GM12874 (cell line): ENCODE data around the gene MYOM3.

ENCODE experiments used
- TF ChIP-seq, protein P1 (sequence below): IDR thresholded peaks from 2 replicates; pipeline ENCODE4 v1.5.1; 2011; ENCODE audit warnings: low read depth, mild to moderate bottlenecking, control low read depth, low read length, moderate library complexity; ENCODE audit not compliant: insufficient read depth

The MYOM3 gene

DNA sequence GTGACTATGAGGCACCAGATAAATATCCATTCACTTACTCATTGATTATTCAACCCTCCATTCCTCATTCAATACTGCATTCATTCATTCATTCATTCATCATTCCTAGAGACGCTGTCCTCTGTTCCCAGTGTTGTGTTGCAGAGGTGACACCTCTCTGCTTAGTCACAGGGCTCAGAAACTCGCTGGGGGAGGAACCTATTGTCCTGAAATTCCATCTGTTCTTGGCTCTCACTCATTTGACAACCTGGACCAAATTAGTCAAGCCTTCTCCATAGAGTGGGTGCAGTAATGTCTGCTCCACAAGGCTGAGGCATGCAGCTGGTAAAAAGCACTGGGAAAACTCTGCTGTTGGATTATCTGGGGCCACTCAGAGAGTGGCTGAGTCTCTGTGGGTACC is 49.7 kb downstream of the MYOM3 start:
- TF ChIP-seq, protein P1, sequence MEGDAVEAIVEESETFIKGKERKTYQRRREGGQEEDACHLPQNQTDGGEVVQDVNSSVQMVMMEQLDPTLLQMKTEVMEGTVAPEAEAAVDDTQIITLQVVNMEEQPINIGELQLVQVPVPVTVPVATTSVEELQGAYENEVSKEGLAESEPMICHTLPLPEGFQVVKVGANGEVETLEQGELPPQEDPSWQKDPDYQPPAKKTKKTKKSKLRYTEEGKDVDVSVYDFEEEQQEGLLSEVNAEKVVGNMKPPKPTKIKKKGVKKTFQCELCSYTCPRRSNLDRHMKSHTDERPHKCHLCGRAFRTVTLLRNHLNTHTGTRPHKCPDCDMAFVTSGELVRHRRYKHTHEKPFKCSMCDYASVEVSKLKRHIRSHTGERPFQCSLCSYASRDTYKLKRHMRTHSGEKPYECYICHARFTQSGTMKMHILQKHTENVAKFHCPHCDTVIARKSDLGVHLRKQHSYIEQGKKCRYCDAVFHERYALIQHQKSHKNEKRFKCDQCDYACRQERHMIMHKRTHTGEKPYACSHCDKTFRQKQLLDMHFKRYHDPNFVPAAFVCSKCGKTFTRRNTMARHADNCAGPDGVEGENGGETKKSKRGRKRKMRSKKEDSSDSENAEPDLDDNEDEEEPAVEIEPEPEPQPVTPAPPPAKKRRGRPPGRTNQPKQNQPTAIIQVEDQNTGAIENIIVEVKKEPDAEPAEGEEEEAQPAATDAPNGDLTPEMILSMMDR, result no peak

DNA sequence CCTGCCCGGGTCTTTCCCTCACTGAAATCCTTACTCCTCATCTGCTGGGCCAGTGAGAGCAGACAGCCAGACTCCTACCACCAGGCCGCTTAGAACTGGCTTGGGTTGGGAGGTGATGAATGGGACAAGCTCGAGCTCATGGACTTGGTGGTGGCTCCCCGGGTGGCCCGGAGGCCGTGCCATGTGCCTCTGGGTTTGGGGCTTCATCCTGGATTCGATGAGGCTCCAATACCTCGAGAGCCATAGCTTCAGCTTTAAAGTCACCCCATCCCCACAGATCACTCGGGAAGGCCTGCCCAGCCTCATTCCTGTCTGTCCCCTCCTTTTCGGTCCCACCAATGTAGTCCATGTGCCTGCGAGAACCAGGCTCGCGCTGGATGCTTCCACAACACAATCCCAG is 51.5 kb downstream of the MYOM3 start:
- TF ChIP-seq, protein P1, result no peak

DNA sequence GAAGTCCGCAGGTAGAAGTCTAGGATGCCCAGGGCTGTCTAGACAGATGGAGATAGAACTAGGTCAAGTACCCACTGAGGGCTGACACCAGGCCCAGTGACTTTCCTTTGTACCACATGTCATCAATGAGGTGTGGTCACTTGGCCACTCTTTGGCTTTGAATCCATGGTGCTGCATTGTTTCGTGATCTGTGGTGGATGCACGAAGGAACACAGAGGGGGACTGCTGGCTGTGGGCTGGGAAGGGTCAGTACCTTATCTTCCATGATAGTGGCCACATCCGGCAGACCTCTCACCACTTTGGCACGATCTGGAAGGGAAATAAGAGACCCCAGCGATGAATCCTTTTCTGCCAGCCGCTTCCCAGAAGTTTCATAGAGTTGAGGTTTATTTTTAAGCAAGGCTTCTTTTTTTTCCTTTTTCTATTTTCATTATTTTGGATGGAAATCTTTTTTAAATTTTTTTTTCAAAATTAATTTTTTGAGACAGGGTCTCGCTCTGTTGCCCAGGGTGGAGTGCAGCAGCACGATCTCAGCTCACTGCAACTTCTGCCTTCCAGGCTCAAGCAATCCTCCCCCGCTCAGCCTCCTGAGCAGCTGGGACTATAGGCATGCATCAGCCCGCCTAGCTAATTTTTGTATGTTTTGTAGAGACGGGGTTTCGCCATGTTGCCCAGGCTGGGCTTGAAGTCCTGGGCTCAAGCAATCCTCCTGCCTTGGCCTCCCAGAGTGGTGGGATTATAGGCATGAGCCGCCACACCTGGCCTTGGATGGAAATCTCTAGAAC is 53.1 kb downstream of the MYOM3 start:
- TF ChIP-seq, protein P1, result no peak

DNA sequence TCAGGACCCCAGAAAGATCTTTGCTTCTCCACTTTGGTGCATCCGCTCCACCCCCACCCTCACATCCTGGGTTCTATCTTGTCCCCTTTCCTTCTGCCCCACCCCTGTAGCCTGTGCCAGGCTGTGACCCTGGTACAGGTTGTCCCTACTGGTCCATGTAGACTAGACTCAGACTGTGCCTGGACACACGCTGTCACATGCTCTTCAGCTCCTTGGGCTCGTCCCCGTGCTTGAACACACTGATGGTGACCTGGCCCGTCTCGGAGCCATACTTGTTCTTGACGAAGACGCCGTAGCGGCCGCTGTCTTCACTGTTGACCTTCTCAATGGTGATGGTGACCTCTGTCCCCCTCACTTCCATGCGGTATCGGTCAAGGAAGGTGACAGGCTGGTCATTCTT is 54.8 kb downstream of the MYOM3 start:
- TF ChIP-seq, protein P1, result no peak

DNA sequence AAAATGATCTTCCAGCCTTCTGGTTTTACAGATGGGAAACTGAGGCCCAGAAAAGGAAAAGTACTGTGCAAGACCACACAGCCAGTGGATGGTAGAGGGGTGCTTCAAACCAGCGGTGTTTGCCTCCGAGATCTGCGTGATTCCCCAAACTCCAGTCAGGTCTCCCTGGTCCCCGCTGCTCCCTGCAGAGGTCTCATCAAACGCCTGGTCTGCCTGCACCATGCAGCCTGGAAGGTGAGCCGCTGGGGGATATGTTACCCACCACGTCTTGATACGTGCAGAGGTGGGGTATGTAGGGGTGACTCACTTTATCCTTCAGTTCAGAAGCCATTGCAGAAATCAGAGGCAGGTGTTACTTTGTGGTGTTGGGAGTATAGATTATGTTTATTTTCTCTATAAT is 56.3 kb downstream of the MYOM3 start:
- TF ChIP-seq, protein P1, result no peak

DNA sequence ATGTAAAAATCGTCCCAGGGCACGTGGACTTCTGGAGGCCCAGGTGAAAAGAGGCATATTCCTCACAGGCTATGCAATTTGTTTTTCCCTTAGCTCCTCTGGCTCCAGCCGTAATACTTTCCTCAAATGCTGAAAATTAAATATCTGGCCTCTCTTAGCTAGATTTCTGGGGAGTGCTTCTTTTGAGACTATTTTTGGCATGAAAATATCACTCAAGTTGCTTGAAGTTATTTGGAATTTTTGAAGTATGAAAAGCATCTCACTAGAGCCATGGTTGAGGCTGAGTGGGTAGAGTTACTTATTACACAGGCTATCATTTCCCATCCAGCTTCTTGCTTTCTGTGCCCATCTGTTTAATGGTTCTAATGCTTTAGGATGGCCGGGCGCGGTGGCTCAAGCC is 59.7 kb downstream of the MYOM3 start:
- TF ChIP-seq, protein P1, result no peak

DNA sequence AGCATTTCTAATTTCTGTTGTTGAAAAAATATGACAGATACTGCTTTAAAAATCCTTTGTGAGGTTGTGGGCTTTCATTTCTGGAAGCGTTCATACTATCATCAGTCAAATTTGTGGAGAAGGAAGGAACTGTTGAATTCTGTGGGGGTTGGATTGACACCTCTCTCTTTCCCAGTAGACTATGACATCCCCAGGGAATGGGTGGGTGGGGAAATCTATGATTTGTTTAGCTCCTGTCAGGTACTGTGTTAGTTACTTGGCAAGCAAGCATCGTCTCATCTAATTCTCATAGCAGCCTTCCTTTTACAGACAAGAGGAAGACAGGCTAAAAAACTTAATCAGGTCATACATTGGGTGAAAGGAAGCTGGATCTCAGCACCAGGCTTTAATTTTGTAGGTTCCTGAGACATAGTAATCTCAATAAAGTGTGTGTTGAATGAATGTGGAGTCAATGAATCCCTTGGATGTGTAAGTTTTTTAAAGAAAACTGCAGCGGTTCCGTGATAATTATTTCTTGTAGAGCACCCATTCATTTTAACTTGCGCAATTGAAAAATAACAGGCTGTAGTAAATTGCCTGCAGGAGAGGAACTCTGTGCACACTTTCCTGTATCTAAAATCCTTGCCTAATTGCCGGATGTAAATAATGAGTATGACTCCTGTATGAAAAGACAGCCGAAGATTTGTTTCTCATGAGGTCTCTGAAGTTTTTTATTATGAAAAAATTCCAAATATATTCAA is 60.6 kb downstream of the MYOM3 start:
- TF ChIP-seq, protein P1, result no peak
